ENCODE measurements around the gene RAP1GAP2.

DNA sequence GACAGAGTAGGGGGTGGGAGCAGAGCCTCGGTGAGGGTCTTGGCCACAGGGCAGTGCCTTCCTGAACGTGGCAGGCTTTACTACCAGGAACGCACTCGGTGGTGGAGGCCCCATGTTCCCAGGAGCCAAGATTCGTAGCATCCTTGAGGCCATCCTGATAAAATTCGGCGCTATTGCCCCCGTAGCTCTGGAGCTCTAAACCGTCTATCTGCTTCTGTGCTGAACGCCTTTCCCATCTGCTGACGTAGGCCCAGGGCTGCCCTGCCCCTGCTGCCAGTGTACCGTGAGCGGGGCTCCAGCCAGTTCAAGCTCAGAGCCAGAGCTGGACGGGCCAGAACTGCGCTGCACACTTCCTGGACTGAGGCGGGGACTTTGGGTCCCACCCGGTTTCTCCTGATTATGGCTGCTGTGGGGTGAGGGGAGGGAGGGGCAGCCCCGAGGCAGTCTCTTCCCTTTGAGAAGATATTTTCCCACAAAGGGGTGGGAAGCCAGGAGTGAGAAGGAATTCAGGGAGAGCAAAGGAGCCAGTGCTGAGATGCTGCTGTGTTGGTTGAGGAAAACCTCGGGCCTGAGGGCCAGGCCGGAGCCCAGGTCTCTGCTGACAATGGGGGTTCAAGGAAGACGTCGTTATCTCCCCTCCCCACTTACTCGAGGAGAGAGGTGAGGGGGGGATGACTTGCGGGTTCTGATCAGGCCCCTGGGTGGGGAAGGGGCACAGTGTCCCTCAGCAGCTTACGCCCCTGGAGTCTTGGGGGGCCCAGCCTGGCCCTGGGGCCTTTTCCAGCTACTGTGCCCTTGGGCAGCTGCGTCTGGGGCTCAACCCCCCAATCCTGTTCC is 237.7 kb downstream of the RAP1GAP2 start:
- TF ChIP-seq, protein P1, sequence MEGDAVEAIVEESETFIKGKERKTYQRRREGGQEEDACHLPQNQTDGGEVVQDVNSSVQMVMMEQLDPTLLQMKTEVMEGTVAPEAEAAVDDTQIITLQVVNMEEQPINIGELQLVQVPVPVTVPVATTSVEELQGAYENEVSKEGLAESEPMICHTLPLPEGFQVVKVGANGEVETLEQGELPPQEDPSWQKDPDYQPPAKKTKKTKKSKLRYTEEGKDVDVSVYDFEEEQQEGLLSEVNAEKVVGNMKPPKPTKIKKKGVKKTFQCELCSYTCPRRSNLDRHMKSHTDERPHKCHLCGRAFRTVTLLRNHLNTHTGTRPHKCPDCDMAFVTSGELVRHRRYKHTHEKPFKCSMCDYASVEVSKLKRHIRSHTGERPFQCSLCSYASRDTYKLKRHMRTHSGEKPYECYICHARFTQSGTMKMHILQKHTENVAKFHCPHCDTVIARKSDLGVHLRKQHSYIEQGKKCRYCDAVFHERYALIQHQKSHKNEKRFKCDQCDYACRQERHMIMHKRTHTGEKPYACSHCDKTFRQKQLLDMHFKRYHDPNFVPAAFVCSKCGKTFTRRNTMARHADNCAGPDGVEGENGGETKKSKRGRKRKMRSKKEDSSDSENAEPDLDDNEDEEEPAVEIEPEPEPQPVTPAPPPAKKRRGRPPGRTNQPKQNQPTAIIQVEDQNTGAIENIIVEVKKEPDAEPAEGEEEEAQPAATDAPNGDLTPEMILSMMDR (IDR thresholded peaks at IDR 0.05; ENCODE audit: low read depth, low read length, poor library complexity, severe bottlenecking), result no peak
- TF ChIP-seq EZH2phosphoT487 (IDR thresholded peaks at IDR 0.05; ENCODE audit: borderline replicate concordance, low read length), result no peak

All from DOHH2 (cell line).